Erythroblast (primary cell): ENCODE results near the gene SERHL2.

Experiments used
- GATA1 ChIP-seq: IDR thresholded peaks from 2 replicates; pipeline ENCODE4 v1.6.1; 2011; ENCODE audit warnings: low read depth, mild to moderate bottlenecking, control low read depth, low read length, moderate library complexity
- POLR2A ChIP-seq: IDR thresholded peaks from 2 replicates; pipeline ENCODE4 v1.6.1; 2011; ENCODE audit warnings: mild to moderate bottlenecking, low read length

DNA sequence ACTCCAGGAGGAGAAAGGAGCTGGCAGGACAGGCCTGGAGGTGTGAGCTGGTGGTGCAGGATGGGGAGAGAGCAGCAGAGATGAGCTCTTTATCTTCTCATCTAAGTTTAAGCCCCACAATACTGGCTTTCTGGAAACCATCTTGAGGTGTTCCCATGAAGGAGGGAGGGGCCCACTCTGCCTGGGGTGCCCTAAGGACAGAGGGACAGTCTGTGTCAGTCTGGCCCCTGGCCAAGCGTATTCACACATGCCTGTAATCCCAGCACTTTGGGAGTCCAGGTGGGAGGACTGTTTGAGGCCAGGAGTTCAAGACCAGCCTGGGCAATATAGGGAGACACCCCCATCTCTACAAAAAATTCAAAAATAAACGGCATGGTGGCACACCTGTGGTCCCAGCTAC lies 8.9 kb downstream of the SERHL2 start:
- no peak for TF ChIP-seq POLR2A
- no peak for TF ChIP-seq GATA1
